Measurements from ENCODE around the gene GLRA1.
"Not testable (repeated sequence)": the region's sequence is repeated elsewhere in the genome, so short reads cannot be mapped to it uniquely, and the experiment has no call there.

Gene GLRA1

DNA sequence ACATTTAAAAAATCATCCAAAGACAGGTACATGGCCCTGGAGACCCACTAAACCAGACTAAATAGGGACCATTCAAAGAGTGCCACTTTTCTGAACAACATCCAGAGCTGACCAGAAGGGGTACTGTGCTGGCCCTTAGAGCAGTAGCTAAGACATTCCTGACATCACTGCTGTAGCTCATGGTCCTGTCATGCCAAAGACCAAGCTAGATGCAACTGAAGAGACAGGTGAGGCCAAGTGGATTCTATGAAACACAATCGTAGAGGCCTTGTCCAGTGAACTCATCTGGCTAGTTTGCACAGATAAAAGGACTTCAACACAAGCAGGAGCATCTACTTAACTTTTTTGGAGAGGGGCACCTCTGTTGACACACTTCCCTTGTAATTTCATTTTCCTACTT lies 109.6 kb downstream of the GLRA1 start:
- no peak for DNase-seq (ENCODE audit: low spot score)

DNA sequence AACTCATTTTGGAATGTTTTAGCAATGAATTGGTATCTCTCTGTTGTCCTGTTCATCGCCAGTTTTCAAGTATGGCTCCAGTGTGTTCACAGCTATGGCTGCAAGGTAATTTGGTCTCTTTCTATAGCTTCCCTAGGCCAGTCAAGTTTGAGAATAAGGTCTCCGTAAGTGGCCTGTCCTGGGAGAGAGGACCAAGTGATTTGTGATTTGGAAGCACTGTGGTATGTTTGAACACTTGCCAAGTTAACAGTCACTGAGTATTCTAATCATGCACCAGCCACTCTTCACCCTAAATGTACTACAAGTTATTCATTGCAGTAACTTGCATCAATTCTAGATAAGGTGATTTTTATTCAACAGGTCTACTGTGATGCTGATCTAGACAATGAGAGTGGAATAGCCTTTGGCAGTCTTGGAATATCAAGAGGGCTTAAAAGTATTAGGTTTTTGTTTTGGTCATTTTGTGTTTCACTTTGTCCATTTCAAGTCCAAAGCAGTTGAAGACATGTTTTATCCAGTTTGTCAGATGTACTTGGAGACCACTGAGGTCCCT lies 111.8 kb downstream of the GLRA1 start:
- DNase-seq (ENCODE audit: low spot score), result no peak

DNA sequence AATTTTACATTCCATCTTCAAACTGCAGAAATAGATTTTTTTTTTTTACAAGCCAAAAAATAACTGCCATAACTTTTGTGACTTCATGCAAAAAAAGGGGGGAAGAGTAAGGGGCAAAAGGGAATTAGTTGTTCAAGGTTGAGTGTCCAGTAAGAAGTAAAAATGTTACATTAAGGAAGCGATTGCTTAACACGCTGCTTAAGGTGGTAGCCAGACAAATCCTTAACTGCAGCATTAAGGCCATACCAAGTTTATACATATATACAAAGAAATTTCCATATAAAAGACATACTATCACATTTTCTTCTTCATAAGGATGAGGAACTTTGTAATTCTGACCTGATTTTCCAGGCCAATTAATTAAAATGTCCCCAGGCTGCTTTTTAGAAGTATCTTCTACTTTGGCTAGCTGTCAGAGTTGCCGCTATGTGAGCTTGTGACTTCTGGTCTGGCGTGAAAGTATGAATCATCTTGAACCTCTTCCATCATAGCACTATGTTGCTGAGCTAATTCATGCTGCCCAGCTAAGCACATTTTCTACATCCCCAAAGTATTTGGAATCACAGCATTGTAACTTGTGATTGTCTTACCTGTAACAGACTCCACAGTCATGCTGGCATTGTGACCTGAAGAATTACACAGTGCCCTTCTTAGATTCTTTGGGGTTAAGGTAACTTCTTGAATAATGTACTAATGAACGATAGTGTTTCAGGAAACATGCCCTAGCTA lies 112.9 kb downstream of the GLRA1 start:
- DNase-seq (ENCODE audit: low spot score), result no peak

DNA sequence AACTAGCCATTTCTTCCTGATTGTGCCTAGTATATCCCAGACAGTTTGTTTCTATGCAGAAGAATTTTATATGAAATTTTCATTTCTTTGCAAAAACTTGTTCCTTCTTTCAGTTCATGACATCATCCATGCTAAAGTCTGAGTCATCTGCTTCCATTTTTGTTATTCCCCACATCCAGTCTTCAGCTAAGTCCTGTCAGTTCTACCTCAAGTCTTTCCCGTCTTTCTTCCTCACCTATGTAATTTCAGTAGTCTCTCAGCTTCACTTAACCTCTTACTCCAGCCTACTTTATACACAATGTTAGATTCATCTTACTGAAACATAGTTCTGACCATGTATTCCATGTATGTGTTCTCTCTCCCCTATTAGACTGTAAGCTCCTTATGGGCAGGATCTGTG lies 113.8 kb downstream of the GLRA1 start:
- DNase-seq (ENCODE audit: low spot score), result no peak

DNA sequence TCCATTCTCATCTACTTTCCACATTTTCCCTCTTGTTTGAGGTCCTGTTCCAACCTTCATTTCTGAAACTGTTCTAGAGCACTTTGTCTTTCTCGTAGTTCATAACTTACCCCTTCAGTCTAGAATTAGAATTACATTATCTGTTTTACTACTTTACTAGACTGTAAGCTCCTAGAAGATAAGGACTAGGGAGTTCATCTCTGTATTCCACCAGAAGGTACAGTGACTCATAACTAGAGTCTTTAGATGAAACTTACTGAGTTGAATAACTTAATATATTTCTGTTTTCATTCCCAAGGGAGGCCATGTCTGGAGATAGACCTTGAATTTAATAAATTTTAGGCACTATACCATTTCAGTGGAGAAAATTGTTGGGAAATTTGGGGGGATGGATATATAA lies 114.2 kb downstream of the GLRA1 start:
- no peak for DNase-seq (ENCODE audit: low spot score)

DNA sequence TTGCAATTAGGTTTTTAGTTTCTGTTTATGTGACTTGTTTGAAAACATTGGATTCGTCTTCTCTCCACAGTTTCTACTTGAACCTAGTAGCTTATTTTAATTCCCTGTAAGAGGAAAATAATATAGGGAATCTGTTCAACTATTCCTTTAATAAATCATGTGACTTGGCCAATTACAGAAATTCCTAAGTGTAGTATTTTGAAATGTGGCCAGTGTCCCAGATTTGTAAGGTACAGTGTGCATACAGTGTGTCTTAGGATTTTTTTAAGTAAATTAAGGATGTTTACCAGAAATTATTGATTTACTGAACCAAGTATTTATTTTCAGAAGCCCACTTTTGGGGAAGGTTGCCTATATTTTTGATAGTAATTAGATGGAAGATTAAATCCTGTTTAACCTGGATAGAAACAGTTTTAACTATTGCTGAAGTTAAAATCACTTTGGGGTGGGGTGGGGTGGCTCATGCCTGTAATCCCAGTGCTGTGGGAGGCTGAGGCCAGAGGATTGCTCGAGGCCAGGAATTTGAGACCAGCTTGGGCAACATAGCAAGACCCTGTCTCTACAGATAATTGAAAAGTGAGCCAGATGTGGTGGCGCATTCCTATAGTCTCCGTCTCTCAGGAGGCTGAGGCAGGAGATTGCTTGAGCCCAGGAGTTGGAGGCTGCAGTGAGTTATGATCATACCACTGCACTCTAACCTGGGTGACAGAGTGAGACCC lies 116.0 kb downstream of the GLRA1 start:
- DNase-seq (ENCODE audit: low spot score), result no peak

DNA sequence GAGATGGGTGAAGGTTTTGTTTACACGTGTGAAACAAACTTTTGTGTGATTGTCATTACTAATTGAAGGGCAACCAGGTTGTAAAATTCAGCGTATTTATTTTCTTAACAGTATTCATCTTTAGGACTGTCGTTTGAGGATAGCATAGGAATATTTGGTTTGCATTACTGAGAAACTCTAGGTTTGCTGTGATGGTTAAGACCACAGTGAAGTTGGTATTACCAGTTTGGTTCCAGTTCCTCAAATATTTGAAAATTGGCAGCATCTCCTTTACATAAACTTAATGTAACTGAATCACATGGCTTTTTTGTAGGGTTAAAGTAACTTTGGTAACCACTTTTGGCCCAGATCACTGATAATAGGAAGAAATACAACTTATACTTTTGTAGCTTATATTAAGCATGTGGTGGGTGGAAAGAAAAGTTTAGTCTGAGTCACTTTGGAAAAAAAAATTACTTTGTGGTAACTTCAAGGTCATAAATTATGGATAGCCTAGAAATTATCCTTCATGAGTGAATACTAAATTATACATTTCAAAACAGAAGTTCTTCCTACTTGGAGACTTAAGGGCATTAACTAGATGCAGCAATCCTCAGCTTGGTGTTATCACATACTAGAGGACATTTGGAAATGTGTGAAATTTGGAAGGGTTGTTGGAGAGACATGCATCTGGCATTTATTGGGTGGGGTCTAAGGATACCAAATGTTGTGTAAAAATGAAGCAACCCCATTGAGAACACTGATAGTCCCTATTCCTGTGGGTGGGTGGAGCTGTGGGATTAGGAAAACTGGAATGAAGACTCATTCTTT lies 119.0 kb downstream of the GLRA1 start:
- no peak for DNase-seq (ENCODE audit: low spot score)

DNA sequence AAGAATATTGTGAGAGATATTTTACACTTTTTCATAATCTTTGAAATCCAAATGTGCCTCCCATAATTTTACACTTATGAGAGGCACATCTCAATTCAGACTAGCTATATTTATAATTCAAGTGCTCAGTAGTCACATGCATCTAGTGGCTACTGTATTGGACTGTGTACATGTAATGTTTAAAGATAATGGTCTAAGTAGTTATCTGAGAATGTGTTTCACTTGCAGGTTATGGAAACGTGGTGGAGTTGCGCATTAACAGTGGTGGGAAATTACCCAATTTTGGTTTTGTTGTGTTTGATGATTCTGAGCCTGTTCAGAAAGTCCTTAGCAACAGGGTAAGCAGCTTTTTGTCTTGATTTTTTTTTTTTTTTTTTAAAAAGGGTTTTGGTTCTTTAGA lies 124.1 kb downstream of the GLRA1 start:
- no peak for DNase-seq (ENCODE audit: low spot score)

DNA sequence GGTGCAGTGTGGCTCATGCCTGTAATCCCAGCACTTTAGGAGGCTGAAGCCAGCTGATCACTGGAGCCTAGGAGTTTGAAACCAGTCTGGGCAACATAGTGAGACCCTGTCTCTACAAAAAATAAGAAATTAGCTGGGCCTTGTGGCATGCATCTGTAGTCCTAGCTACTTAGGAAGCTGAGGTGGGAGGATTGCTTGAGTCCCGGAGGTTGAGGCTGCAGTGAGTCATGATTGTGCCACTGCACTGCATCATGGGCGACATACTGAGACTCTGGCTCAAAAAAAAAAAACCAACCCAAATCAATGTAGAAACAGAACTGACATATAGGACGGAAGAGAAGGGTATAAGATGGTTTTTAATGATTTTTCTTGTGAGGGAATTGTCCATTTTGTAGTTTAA lies 125.2 kb downstream of the GLRA1 start:
- no peak for DNase-seq (ENCODE audit: low spot score)

DNA sequence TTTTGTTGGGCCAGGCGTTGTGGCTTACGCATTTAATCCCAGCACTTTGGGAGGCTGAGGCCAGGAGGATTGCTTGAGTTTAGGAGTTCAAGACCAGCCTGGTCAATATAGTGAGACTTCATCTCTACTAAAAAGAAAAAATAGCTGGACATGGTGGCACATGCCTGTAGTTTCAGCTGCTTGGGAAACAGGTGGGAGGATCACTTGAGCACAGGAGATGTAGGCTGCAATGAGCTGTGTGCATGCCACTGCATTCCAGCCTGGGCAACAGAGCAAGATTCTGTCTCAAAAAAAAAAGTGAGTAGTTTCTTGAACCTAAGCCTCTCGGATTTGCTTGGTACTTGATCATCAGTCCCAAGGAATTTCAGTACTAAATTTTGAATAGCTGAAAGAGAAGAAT lies 126.0 kb downstream of the GLRA1 start:
- no peak for DNase-seq (ENCODE audit: low spot score)

DNA sequence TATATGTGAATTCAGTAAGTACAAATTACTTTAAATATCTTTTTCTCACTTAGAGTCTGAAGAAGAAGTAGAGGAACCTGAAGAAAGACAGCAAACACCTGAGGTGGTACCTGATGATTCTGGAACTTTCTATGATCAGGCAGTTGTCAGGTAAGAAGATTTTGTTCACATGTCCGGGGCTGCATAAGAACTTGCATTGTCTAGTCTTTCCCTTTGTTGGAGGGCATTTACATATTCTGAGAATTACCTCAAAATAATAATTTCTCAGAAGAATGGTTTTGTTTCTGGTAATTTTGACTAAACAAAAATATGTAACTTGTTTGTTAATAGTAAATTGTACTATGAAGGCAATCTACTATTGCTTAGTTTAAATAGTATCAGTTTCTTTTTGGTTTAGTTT lies 129.2 kb downstream of the GLRA1 start:
- DNase-seq (ENCODE audit: low spot score), result no peak

DNA sequence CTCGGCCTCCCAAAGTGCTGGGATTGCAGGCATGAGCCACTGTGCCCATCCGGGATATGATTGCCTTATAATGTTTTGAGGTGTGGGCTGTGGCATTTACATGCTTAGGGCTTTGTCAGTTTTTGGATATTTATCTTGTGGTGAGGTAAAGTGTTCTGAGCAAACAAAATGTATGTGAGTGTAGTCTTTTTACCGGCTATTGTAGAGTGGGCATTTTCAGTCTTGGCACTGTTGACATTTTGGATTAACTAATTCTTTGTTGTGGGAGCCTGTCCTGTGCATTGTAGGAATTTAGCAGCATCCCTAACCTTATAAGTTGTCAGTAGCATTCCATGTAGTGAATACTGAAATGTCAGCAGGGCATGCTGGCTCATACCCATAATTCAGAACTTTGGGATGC lies 131.3 kb downstream of the GLRA1 start:
- DNase-seq (ENCODE audit: low spot score), result no peak

DNA sequence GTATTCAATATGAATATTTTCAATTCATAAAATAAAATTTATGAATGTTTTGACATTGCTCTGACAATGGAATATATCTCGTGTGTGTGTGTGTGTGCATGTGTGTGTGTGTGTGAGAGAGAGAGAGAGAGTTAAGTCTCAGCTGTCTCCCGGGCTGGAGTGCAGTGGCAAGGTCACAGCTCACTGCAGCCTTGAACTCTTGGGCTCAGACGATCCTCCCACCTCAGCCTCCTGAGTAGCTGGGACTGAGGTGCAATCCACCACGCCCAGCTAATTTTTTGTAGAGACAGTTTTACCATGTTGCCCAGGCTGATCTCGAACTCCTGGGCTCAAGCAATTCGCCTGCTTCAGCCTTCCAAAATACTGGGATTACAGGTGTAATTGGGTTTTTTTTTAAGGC lies 136.8 kb downstream of the GLRA1 start:
- DNase-seq (ENCODE audit: low spot score), result no peak

DNA sequence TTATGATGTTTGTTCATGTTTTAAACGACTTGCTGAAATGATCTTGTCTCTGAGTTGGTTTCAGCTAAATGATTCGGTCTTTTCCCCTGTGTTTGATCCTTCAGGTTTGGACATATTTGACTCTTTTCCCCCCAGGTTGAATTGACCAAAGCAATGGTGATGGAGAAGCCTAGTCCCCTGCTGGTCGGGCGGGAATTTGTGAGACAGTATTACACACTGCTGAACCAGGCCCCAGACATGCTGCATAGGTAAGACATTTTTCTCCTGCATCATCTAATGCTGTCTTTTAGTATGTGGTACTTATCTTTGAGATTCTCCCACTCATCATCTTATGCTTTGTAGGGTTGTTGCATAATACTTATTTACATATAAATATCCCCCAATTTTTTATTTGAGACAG lies 138.2 kb downstream of the GLRA1 start:
- DNase-seq (ENCODE audit: low spot score), result no peak

DNA sequence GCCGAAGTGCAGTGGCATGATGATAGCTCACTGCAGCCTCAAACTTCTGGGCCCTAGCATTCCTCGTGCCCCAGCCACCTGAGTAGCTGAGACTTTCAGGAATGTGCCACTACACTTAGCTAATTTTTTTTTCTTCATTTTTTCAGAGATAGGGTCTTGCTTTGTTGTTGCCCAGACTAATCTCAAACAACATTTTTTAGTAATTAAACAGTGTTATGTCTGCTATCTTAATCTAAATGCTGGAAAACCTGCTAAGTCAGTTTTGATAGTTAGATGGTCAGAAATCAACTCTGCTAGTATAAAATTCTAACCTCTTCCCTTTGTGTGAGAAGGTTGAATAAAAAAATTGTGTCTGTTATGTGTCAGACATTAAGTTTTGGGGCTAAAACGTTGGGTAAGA lies 140.5 kb downstream of the GLRA1 start:
- no peak for DNase-seq (ENCODE audit: low spot score)

DNA sequence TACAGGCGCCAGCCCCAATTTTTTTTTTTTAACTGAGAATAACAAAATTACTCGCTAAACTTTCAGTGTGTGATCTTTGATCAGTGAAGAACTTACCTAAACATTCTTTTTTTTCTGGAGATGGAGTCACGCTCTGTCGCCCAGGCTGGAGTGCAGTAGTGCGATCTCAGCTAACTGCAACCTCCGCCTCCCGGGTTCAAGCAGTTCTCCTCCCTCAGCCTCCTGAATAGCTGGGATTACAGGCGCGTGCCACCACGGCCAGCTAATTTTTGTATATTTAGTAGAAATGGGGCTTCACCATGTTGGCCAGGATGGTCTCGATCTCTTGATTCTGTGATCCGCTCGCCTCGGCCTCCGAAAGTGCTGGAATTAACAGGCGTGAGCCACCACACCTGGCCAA lies 141.0 kb downstream of the GLRA1 start:
- not testable (repeated sequence) for DNase-seq (ENCODE audit: low spot score)

DNA sequence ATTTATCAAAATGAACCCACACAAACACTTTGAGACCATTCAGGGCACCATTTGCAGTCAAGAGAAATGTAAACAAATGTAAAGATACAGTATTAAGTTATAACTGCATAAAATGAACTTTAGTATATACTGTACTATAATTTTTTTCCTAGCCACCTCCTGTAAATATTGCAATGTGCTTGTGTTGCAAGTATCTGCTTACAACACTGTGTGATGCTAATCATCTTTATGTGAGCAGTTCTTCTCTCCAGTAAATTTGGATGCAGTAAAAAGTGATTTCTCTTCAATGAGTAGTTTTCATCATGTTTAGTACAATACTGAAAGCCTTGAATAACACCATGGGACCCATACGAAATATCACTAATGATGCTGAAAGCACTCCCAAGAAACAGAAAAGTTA lies 143.4 kb downstream of the GLRA1 start:
- no peak for DNase-seq (ENCODE audit: low spot score)

DNA sequence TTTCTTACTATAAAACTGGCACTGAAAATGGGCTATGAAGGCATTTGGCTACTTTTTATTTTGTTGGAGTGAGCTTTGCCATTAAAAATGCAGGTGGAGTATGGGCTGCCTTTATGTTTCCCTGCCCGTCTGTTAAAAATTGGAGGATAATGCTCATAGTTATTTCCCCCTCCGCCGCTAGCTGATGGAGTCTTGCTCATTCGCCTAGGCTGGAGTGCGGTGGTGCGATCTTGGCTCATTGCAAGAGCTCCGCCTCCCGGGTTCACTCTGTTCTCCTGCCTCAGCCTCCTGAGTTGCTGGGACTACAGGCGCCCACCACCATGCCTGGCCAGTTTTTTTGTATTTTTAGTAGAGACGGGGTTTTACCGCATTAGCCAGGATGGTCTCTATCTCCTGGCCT lies 144.3 kb downstream of the GLRA1 start:
- DNase-seq (ENCODE audit: low spot score), result no peak

DNA sequence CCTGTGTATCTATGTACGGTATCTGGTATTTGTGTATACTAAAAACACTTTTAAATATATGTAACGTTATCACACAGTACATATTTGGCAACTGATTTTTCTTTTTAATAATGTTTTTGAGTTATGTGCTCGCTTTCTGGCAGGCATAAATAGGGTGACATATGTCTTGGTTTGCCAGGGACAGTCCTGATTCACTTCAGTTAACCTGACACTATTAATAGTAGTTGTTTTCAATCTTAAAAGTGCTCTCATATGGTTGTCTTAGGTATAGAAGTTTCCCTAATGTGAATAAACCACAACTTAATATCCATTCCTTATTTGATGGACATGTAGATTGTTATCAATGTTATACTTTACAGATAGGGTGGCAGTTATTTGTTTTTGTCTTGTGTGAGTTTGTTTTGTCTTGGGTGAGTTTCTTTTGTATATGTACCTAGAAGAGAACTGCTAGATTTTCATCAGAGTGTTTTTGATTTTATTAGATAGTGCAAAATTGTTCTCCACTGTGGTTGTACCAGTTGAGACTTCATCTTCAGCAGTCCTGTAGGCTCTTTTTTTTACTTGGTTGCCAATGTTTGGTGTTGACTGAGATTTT lies 145.0 kb downstream of the GLRA1 start:
- no peak for DNase-seq (ENCODE audit: low spot score)

DNA sequence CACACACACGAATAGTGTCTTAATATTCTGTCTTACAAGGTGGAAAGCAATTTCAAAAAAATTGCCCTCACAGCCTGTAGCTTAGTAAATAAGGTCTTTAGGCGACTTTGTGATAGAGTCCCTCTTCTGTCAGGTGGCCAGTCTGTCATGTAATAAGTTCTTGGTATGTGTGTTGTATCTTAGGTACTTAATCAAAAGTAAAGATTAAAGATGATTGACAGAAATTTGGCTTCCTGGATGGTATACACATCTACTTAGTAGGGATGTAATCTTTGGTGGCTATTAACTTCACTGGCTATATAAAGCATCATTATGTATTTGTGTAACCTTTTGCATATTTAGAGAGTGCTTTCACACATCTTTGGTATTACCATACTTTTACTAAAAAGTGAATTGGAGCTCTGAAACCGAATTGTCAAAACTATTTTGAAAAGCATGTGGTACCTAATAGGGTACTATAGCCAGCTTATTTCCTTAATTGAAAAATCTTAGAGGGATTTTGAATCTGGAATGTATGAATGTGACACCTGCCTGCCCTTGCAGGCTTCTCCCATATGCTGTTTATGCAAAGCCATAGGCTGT lies 149.5 kb downstream of the GLRA1 start:
- no peak for DNase-seq (ENCODE audit: low spot score)

DNA sequence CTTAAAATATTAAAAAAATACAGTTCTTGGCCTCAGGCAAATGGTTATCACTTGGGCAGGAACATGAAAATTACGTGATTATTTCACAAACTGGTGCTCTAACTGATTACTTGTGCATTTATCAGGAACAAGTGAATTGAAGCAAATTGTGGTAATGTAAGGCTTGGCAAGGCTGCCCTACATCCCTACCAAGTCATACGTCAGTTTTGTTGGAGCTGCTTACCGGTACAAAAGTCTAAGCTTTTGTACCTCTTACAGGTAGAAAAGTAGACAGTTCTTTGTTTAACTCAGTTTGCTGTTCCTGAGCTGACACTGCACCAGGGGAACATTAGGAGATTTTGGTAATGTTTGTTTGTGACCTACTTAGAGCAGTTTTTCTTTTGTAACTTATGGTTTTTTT lies 150.7 kb downstream of the GLRA1 start:
- DNase-seq (ENCODE audit: low spot score), result no peak
